A673 (cell line): ENCODE measurements around the gene PDE4B.

Experiments used
- CTCF ChIP-seq: fragments of 300-800, 200-600 bp; sonication (generic); conservative IDR thresholded peaks from 2 replicates; pipeline ENCODE4 v1.5.1; 2017; ENCODE audit warnings: low read depth, mild to moderate bottlenecking, antibody characterized with exemption, low read length, moderate library complexity, mixed read lengths
- EZH2 ChIP-seq: fragments of 200-600 bp; sonication (generic); IDR thresholded peaks from 2 replicates; pipeline ENCODE4 v1.6.1; 2017; ENCODE audit warnings: borderline replicate concordance, low read depth, mild to moderate bottlenecking, mixed read lengths, antibody characterized with exemption, low read length; ENCODE audit not compliant: poor library complexity, severe bottlenecking

DNA sequence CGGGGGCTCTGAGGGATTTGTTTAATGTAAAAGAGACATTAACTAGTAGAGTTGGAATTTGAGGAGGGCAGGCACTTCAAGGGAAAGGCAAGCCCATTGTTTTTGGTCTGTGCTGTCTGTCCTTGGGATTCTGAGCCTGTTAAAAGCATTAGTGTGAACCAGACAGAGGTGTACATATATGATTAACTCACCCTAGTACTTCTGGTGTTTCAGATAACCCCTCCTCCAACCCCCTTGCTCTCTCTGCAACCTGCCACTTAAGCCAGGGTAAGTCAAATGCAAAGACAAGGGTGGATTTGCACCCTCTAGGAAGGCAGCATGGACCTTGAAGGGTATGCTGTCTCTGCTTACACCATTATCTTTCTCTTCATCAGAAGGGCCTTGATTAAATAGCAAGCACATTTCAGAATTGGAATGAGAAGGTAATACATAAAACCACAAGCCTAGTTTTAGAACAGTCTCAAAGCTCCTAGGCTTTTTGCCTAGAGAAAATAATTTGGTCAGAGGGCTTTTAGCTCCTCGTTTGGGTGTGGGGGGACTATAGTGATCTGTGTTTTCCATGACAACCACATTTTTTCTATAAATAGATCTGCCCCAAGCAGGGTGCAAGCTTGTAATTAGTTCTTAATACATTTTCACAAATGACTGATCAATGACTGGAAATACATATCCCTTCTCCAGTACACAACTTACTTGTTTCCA lies 620.6 kb downstream of the PDE4B start:
- TF ChIP-seq CTCF (no peak), EZH2 (no peak)
